Mammary epithelial cell (primary cell): Measurements from ENCODE around the gene PTTG1IP.

Experiments
- EZH2 ChIP-seq: IDR thresholded peaks from 2 replicates; pipeline ENCODE4 v1.6.1; 2012; ENCODE audit warnings: low read length, inconsistent platforms, borderline replicate concordance
- TF ChIP-seq, protein P1 (sequence below), 2 donors: IDR thresholded peaks in 1 of 2; conservative IDR thresholded peaks in 1 of 2; 2 replicates each; pipeline ENCODE4 v1.5.1; 2011 to 2012; ENCODE audit warnings: inconsistent platforms in 2 of 2, low read length in 2 of 2, mild to moderate bottlenecking in 2 of 2, control low read depth in 1 of 2, low read depth in 1 of 2; ENCODE audit not compliant: insufficient read depth in 1 of 2; ENCODE audit errors: extremely low read depth in 1 of 2

- TF ChIP-seq, protein P1, sequence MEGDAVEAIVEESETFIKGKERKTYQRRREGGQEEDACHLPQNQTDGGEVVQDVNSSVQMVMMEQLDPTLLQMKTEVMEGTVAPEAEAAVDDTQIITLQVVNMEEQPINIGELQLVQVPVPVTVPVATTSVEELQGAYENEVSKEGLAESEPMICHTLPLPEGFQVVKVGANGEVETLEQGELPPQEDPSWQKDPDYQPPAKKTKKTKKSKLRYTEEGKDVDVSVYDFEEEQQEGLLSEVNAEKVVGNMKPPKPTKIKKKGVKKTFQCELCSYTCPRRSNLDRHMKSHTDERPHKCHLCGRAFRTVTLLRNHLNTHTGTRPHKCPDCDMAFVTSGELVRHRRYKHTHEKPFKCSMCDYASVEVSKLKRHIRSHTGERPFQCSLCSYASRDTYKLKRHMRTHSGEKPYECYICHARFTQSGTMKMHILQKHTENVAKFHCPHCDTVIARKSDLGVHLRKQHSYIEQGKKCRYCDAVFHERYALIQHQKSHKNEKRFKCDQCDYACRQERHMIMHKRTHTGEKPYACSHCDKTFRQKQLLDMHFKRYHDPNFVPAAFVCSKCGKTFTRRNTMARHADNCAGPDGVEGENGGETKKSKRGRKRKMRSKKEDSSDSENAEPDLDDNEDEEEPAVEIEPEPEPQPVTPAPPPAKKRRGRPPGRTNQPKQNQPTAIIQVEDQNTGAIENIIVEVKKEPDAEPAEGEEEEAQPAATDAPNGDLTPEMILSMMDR (conservative IDR thresholded peaks at IDR 0.05 in 1 of 2, IDR thresholded peaks at IDR 0.05 in 1 of 2; ENCODE audit: extremely low read depth in 1 of 2, insufficient read depth in 1 of 2, low read depth in 1 of 2, low read length in 2 of 2): no peak
- TF ChIP-seq EZH2: no peak
Observed at GRCh38 chr21:44810779-44811178, 62.7 kb downstream of the PTTG1IP start.
